ENCODE results near the gene PACSIN1. TPM values are rescaled to one million over a fixed set of nuclear protein-coding genes. Genes with fewer than 3 reads are reported as not detected.

PACSIN1 gene
- total RNA-seq, 1 experiment from 2014 or later, result 5.0 TPM

DNA sequence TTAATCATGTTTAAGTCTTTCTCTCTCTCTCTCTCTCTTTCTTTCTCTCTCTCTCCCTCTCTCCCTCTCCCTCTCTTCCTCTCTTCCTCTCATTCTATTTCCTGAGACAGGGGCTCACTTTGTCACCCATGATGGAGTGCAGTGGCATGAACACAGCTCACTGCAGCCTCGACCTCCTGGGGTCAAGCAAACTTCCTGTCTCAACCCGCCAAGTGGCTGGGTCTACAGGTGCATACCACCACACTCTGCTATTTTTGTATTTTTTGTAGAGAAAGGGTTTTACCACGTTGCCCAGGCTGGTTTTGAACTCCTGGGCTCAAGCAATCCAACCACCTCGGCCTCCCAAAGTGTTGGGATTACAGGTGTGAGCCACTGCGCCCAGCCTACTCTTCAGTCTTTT, 24.4 kb upstream of the PACSIN1 start:
- Histone ChIP-seq H3K79me2 (ENCODE audit: insufficient read depth, low read length) (no peaks in the 10 kb centered on the region), H3K36me3 (ENCODE audit: control insufficient read depth in 1 of 2, insufficient read depth in 2 of 2, low read length in 2 of 2) (no peaks in the 10 kb centered on the region), H3K9me2 (ENCODE audit: insufficient read depth) (no peaks in the 10 kb centered on the region), H2AFZ (ENCODE audit: low read depth, low read length, poor library complexity, severe bottlenecking) (no peak overlapping the region), H3K9me3 (ENCODE audit: control insufficient read depth in 1 of 2, insufficient read depth in 1 of 2, low read depth in 1 of 2, low read length in 2 of 2) (no peaks in the 10 kb centered on the region), H4K20me1 (ENCODE audit: insufficient read depth) (no peaks in the 10 kb centered on the region), H3K27me3 (ENCODE audit: insufficient read depth, low read length) (no peaks in the 10 kb centered on the region), H3K9ac (ENCODE audit: low read length) (no peak overlapping the region), H3K4me1 (ENCODE audit: control insufficient read depth in 1 of 2, insufficient read depth in 2 of 2, low read length in 2 of 2) (0 out of 4 replicates have a peak, but pooled peaks cover 0 to 4% of the 10 kb centered on the region in 2 experiments), H3K4me2 (ENCODE audit: low read length) (no peak overlapping the region), H3K4me3 (replicated peaks in 1 of 2; ENCODE audit: low read depth in 1 of 2, low read length in 2 of 2) (no peak overlapping the region), H3K27ac (ENCODE audit: low read depth, low read length) (no peak overlapping the region)
- CTCF ChIA-PET, result no interaction called here
- POLR2A ChIA-PET, result no interaction called here
- intact Hi-C loops (cut with micrococcal nuclease), result no loop called here
- DNase-seq (ENCODE audit: low read depth, low spot score) (no peak), ATAC-seq (no peak)
- TF ChIP-seq, protein P1, sequence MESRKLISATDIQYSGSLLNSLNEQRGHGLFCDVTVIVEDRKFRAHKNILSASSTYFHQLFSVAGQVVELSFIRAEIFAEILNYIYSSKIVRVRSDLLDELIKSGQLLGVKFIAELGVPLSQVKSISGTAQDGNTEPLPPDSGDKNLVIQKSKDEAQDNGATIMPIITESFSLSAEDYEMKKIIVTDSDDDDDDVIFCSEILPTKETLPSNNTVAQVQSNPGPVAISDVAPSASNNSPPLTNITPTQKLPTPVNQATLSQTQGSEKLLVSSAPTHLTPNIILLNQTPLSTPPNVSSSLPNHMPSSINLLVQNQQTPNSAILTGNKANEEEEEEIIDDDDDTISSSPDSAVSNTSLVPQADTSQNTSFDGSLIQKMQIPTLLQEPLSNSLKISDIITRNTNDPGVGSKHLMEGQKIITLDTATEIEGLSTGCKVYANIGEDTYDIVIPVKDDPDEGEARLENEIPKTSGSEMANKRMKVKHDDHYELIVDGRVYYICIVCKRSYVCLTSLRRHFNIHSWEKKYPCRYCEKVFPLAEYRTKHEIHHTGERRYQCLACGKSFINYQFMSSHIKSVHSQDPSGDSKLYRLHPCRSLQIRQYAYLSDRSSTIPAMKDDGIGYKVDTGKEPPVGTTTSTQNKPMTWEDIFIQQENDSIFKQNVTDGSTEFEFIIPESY (IDR thresholded peaks at IDR 0.05; ENCODE audit: extremely low read depth, insufficient replicate concordance, low read length), result no peak
- TF ChIP-seq ZNF274 (IDR thresholded peaks at IDR 0.05; ENCODE audit: low read depth, low read length) (no peak), CEBPB (IDR thresholded peaks at IDR 0.05; ENCODE audit: low read depth) (no peak), ZFX (IDR thresholded peaks at IDR 0.05) (no peak)
- TF ChIP-seq, protein P2, sequence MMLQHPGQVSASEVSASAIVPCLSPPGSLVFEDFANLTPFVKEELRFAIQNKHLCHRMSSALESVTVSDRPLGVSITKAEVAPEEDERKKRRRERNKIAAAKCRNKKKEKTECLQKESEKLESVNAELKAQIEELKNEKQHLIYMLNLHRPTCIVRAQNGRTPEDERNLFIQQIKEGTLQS (IDR thresholded peaks at IDR 0.05), result no peak
- no TSS peak for BruUV-seq (replicated peaks)
- RAD21 ChIA-PET (ENCODE audit: low non-redundant PET in 1 of 2, low total read pairs in 2 of 2, uncharacterized antibody in 2 of 2, unreplicated experiment in 2 of 2), result no interaction called here

DNA sequence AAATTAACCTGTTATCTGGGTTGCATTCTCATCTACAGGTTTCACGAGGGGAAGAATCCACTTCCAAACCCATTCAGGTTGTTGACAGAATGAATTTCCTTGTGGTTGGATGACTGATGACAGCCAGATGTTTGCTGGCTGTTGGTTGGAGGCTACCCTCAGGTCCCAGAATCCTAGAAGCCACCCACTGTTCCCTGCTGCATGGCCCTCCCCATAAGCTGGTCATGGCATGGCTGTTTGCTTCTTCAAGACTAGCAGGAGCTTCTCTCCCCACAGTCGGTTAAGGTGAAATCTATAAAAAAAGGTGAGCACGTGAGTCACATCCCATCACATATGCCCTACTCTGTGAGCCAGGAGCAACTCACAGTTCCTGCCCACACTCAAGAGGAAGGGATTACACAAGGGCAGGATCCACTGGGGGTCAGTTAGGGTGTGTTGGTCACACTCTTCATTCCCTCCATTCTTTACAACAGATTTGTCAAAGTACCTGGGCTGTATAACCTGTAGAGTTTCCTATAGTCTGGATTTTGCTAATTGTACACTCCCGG, 20.5 kb upstream of the PACSIN1 start:
- no peaks in the 10 kb centered on the region for H3K27me3 ChIP-seq (ENCODE audit: insufficient read depth, low read length)
- intact Hi-C loops (cut with micrococcal nuclease), result no loop called here
- H3K4me3 ChIP-seq (replicated peaks in 1 of 2; ENCODE audit: low read depth in 1 of 2, low read length in 2 of 2), result no peak overlapping the region
- ChIA-PET POLR2A (interaction anchor here (1.4 kb wide), 1 partner anchor 19 kb away, joined by 5 read pairs; no protein-coding TSS in a partner anchor), RAD21 (ENCODE audit: low non-redundant PET in 1 of 2, low total read pairs in 2 of 2, uncharacterized antibody in 2 of 2, unreplicated experiment in 2 of 2) (no interaction called here), CTCF (no interaction called here)
- no peak for DNase-seq (ENCODE audit: low read depth, low spot score)
- no TSS peak for BruUV-seq (replicated peaks)
- no peak for ATAC-seq
- H3K79me2 ChIP-seq (ENCODE audit: insufficient read depth, low read length), result no peaks in the 10 kb centered on the region
- no peaks in the 10 kb centered on the region for H3K9me2 ChIP-seq (ENCODE audit: insufficient read depth)
- H3K9me3 ChIP-seq (ENCODE audit: control insufficient read depth in 1 of 2, insufficient read depth in 1 of 2, low read depth in 1 of 2, low read length in 2 of 2), result no peaks in the 10 kb centered on the region
- H3K9ac ChIP-seq (ENCODE audit: low read length), result no peak overlapping the region
- H3K4me2 ChIP-seq (ENCODE audit: low read length), result no peak overlapping the region
- no peak overlapping the region for H2AFZ ChIP-seq (ENCODE audit: low read depth, low read length, poor library complexity, severe bottlenecking)
- peaks cover 8 to 13% of the 10 kb centered on the region in 2 experiments; a peak in 2 of 4 replicates for H3K4me1 ChIP-seq (ENCODE audit: control insufficient read depth in 1 of 2, insufficient read depth in 2 of 2, low read length in 2 of 2)
- no peaks in the 10 kb centered on the region for H3K36me3 ChIP-seq (ENCODE audit: control insufficient read depth in 1 of 2, insufficient read depth in 2 of 2, low read length in 2 of 2)
- no peaks in the 10 kb centered on the region for H4K20me1 ChIP-seq (ENCODE audit: insufficient read depth)
- H3K27ac ChIP-seq (ENCODE audit: low read depth, low read length), result no peak overlapping the region
- TF ChIP-seq, protein P3, sequence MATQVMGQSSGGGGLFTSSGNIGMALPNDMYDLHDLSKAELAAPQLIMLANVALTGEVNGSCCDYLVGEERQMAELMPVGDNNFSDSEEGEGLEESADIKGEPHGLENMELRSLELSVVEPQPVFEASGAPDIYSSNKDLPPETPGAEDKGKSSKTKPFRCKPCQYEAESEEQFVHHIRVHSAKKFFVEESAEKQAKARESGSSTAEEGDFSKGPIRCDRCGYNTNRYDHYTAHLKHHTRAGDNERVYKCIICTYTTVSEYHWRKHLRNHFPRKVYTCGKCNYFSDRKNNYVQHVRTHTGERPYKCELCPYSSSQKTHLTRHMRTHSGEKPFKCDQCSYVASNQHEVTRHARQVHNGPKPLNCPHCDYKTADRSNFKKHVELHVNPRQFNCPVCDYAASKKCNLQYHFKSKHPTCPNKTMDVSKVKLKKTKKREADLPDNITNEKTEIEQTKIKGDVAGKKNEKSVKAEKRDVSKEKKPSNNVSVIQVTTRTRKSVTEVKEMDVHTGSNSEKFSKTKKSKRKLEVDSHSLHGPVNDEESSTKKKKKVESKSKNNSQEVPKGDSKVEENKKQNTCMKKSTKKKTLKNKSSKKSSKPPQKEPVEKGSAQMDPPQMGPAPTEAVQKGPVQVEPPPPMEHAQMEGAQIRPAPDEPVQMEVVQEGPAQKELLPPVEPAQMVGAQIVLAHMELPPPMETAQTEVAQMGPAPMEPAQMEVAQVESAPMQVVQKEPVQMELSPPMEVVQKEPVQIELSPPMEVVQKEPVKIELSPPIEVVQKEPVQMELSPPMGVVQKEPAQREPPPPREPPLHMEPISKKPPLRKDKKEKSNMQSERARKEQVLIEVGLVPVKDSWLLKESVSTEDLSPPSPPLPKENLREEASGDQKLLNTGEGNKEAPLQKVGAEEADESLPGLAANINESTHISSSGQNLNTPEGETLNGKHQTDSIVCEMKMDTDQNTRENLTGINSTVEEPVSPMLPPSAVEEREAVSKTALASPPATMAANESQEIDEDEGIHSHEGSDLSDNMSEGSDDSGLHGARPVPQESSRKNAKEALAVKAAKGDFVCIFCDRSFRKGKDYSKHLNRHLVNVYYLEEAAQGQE (IDR thresholded peaks at IDR 0.05; ENCODE audit: low read depth), result no peak
- TF ChIP-seq RAD21 (IDR thresholded peaks at IDR 0.05; ENCODE audit: low read depth) (no peak), SRF (IDR thresholded peaks at IDR 0.05; ENCODE audit: low read depth) (no peak), EZH2phosphoT487 (IDR thresholded peaks at IDR 0.05; ENCODE audit: borderline replicate concordance) (no peak), ELF1 (IDR thresholded peaks at IDR 0.05; ENCODE audit: borderline replicate concordance, low read depth) (no peak), SP1 (IDR thresholded peaks at IDR 0.05; ENCODE audit: low read depth) (no peak)
- TF ChIP-seq, protein P1 (IDR thresholded peaks at IDR 0.05; ENCODE audit: extremely low read depth, insufficient replicate concordance, low read length), result no peak
- TF ChIP-seq, protein P2 (IDR thresholded peaks at IDR 0.05), result no peak
